Tibial artery (tissue), 4 donors: ENCODE measurements around the gene CSTB.

ENCODE experiments used
- DNase-seq, 2 donors: peaks; one replicate each; pipeline ENCODE4 v3.0.0-alpha.2; 2019
- H3K27ac ChIP-seq, 2 donors: fragments of 200-600 bp; sonication (generic) in 1 of 2; 1 replicate in 1 of 2; 2 replicates in 1 of 2; pipeline ENCODE4 v1.5.1; 2018 to 2019; ENCODE audit warnings: mild to moderate bottlenecking in 1 of 2
- H3K27me3 ChIP-seq, 2 donors: fragments of 200-600 bp; sonication (generic) in 1 of 2; one replicate each; pipeline versions ENCODE4 v1.5.1 to v1.6.0; 2016 to 2019
- H3K36me3 ChIP-seq, 3 donors: fragments of 200-600 bp; sonication (generic) in 2 of 3; one replicate each; pipeline ENCODE4 v1.5.1; 2016 to 2019; ENCODE audit warnings: mild to moderate bottlenecking in 2 of 3
- H3K4me1 ChIP-seq, 4 donors: fragments of 200-600 bp; sonication (generic) in 2 of 4; 1 replicate in 3 of 4; 2 replicates in 1 of 4; pipeline ENCODE4 v1.5.1; 2016 to 2019
- H3K4me3 ChIP-seq, 2 donors: fragments of 200-600 bp; sonication (generic) in 1 of 2; 1 replicate in 1 of 2; 2 replicates in 1 of 2; pipeline ENCODE4 v1.5.1; 2018 to 2019; ENCODE audit warnings: mild to moderate bottlenecking in 2 of 2
- H3K9me3 ChIP-seq, 3 donors: fragments of 200-600 bp; sonication (generic) in 1 of 3; one replicate each; pipeline ENCODE4 v1.5.1; 2016 to 2019
- intact Hi-C: fragments of 100-400 bp; cut with DNase I; formaldehyde crosslinking; loops from one replicate; pipeline ENCODE4 v1.15.0; 2023; ENCODE audit warnings: low total_unique reads
- TF ChIP-seq, protein P1 (sequence below), 2 experiments: fragments of 200-600 bp in 1 of 2; fragments of 450-650 bp in 1 of 2; IDR thresholded peaks; one replicate each; pipeline ENCODE4 v1.5.1; 2017 to 2019; ENCODE audit warnings: antibody characterized with exemption in 2 of 2, mild to moderate bottlenecking in 1 of 2, moderate library complexity in 1 of 2

CSTB gene

DNA sequence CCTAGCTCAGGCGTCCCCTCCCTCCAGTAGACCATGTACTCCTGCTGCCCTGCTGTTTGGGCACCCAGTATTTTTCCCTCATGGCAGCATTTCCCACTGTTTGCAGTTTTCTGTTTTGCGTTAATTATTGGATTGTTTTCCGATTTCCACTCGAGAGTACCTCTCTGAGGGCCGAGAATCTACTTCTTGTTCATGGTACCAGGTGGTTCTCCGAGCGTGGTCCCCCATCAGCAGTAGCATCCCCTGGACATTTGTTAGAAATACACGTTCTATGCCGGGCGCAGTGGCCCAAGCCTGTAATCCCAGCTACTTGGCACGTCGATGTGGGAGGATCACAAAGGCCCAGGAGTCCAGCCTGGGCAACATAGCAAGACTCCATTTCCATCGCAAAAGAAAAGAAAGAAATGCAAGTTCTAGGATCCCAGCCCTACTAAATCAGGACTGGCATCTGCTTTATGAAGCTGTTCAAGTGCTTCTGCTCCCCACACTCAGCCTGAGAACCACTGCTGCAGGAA, 14.0 kb upstream of the CSTB start:
- no peak for DNase-seq
- peaks cover 16 to 39% (median 31%) of the 10 kb centered on the region in 3 donors for H3K36me3 ChIP-seq

DNA sequence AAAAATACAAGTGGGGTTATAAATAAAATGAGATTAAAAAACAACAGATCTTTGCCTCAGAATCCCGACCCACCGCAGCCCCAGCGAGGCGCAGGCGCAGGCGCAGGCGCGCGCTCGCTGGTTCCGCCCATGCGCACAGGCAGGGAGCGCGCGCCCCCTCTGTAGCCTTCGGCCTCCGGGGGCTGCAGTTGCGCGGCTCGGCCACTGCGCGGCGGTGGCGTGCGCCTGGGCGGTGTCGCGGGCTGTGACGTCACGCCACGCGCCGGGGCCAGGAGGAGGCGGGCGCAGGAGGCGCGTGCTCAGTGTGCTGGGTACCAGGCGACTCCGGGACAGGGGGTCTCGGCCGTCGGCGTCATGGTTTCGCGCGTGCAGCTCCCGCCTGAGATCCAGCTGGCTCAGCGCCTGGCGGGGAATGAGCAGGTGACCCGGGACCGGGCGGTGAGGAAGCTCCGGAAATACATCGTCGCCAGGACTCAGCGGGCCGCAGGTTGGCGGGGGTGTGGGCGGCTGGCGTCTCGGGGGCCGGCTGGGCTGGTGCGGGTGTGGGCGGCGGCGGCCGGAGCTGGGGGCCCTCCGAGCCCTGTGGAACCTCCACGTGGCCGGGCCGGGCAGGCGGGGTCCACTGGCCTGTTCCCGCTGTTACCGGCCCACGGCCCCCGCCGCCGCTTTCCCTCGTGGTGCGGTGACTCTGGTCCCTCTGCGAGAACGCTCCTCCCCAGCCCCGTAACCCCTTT, 13.3 kb upstream of the CSTB start, which contains the start of gene RRP1:
TSS of gene RRP1 (plus strand) at position 302 of the 734 bp plus-strand sequence. CDS start at position 355, 53 bp downstream.
- TF ChIP-seq, protein P1, sequence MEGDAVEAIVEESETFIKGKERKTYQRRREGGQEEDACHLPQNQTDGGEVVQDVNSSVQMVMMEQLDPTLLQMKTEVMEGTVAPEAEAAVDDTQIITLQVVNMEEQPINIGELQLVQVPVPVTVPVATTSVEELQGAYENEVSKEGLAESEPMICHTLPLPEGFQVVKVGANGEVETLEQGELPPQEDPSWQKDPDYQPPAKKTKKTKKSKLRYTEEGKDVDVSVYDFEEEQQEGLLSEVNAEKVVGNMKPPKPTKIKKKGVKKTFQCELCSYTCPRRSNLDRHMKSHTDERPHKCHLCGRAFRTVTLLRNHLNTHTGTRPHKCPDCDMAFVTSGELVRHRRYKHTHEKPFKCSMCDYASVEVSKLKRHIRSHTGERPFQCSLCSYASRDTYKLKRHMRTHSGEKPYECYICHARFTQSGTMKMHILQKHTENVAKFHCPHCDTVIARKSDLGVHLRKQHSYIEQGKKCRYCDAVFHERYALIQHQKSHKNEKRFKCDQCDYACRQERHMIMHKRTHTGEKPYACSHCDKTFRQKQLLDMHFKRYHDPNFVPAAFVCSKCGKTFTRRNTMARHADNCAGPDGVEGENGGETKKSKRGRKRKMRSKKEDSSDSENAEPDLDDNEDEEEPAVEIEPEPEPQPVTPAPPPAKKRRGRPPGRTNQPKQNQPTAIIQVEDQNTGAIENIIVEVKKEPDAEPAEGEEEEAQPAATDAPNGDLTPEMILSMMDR (IDR thresholded peaks at IDR 0.05), result peak; percentile 100
- Histone ChIP-seq H3K27me3 (no peaks in the 10 kb centered on the region), H3K36me3 (peaks cover 15 to 33% (median 25%) of the 10 kb centered on the region in 3 donors), H3K27ac (peak within 1 kb of the TSS; percentile 81 to 86), H3K4me1 (peaks cover 0 to 17% (median 12%) of the 10 kb centered on the region in 4 donors), H3K9me3 (no peaks in the 10 kb centered on the region), H3K4me3 (peak within 1 kb of the TSS; percentile 82 to 99)
- peak; percentile 85 to 93 for DNase-seq
- intact Hi-C loops, result no loop called here

More for the DNA sequence above, 14.0 kb upstream of the CSTB start:
- Histone ChIP-seq H3K27me3 (no peaks in the 10 kb centered on the region), H3K9me3 (no peaks in the 10 kb centered on the region), H3K4me3 (peak overlapping the region; percentile 82 to 99), H3K27ac (peak overlapping the region; percentile 81 to 86), H3K4me1 (peaks cover 0 to 17% (median 12%) of the 10 kb centered on the region in 4 donors)
- TF ChIP-seq, protein P1 (IDR thresholded peaks at IDR 0.05), result no peak
- intact Hi-C loops, result no loop called here

DNA sequence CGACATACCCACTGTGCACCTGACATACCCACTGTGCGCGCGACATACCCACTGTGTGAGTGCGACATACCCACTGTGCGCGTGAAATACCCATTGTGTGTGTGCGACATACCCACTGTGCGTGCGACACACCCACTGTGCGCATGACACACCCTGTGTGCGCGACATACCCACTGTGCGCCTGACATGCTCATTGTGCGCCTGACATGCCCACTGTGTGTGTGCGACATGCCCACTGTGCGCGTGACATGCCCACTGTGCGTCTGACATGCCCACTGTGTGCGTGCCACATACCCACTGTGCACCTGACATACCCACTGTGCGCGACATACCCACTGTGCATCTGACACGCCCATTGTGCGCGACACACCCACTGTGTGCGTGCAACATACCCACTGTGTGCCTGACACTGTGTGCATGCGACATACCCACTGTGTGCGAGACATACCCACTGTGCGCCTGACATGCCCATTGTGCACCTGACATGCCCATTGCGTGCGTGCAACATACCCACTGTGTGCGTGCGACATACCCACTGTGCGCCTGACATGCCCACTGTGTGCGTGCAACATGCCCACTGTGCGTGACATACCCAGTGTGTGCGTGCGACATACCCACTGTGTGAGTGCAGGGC, 10.8 kb upstream of the CSTB start:
- DNase-seq, result no peak
- Histone ChIP-seq H3K4me3 (no peak overlapping the region), H3K27ac (no peak overlapping the region), H3K9me3 (no peaks in the 10 kb centered on the region), H3K36me3 (peaks cover 0 to 8% (median 4%) of the 10 kb centered on the region in 3 donors), H3K4me1 (peaks cover 0 to 17% (median 12%) of the 10 kb centered on the region in 4 donors), H3K27me3 (no peaks in the 10 kb centered on the region)
- intact Hi-C loops, result no loop called here
- TF ChIP-seq, protein P1 (IDR thresholded peaks at IDR 0.05), result no peak

DNA sequence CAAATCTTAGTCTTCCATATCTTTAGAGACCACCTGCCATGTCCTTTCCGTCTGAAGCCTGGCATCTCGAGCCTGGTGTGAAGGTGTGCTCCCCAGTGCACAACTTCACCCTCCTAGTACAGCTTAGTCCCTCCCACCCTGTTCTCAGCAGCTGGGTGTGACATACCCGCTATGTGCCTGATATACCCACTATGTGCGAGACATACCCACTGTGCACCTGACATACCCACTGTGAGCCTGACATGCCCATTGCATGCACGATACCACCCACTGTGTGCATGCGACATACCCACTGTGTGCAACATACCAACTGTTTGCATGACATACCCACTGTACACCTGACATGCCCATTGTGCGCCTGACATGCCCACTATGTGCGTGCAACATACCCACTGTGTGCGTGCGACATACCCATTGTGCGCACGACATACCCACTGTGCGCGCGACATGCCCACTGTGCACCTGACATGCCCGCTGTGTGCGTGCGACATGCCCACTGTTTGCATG, 10.2 kb upstream of the CSTB start:
- no peak overlapping the region for H3K4me3 ChIP-seq
- no peaks in the 10 kb centered on the region for H3K9me3 ChIP-seq
- H3K27me3 ChIP-seq, result no peaks in the 10 kb centered on the region
- intact Hi-C loops, result no loop called here
- peaks cover 0 to 2% (median 0%) of the 10 kb centered on the region in 3 donors for H3K36me3 ChIP-seq
- peaks cover 0 to 15% (median 12%) of the 10 kb centered on the region in 4 donors for H3K4me1 ChIP-seq
- no peak overlapping the region for H3K27ac ChIP-seq
- no peak for DNase-seq
- TF ChIP-seq, protein P1 (IDR thresholded peaks at IDR 0.05), result no peak

DNA sequence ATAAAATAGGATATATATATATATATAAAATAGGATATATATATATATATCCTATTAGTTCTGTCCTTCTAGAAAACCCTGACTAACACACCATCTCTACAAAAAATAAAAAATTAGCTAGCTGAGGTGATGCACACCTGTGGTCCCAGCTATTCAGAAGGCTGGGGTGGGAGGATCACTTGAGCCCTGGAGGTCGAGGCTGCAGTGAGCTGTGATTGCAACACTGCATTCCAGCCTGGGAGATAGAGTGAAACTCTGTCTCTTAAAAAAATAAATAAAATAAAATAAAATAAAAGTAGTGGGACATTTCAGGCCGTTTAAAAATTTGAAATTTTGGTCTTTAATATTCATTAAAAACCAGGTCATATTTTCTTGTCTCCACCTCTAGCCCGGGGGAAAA, 9.0 kb upstream of the CSTB start:
- no peak for DNase-seq
- TF ChIP-seq, protein P1 (IDR thresholded peaks at IDR 0.05), result no peak
- Histone ChIP-seq H3K9me3 (no peaks in the 10 kb centered on the region), H3K4me1 (peaks cover 0 to 3% (median 2%) of the 10 kb centered on the region in 4 donors), H3K4me3 (no peak overlapping the region), H3K27ac (no peak overlapping the region), H3K36me3 (no peaks in the 10 kb centered on the region), H3K27me3 (no peaks in the 10 kb centered on the region)
- intact Hi-C loops, result no loop called here
